Keratinocyte (primary cell): ENCODE measurements around the gene AP2A2.

Source experiments
- EZH2 ChIP-seq: IDR thresholded peaks from one replicate; pipeline ENCODE4 v1.6.1; 2012; ENCODE audit warnings: inconsistent platforms, mild to moderate bottlenecking, low read length, moderate library complexity
- TF ChIP-seq, protein P1 (sequence below), 3 experiments: IDR thresholded peaks in 1 of 3; conservative IDR thresholded peaks in 1 of 3; optimal IDR thresholded peaks in 1 of 3; 2 replicates in 2 of 3; 3 replicates in 1 of 3; pipeline versions ENCODE3 to v1.5.1; 2011; ENCODE audit warnings: low read length in 3 of 3, mild to moderate bottlenecking in 3 of 3, moderate library complexity in 2 of 3, control low read depth in 1 of 3, inconsistent platforms in 1 of 3; ENCODE audit not compliant: insufficient read depth in 2 of 3; ENCODE audit errors: extremely low read depth in 1 of 3

DNA sequence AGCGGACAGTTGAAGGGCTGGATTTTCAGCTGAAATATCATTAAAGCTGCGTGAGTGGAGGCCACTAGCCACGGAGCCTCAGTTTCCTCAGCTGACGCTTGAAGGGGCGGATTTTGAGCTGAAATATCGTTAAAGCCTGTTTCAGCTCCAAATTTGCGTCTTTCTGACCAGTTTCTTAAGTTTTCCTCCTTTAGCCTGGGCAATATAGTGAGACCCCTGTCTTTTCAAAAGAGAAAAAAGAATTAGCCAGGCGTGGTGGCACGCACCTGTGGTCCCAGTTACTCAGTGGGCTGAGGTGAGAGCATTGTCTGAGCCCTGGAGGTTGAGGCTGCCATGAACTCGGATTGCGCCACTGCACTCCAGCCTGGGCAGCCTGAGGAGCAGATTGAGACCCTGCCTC lies 3.7 kb downstream of the AP2A2 start:
- TF ChIP-seq EZH2: no peak
- TF ChIP-seq, protein P1, sequence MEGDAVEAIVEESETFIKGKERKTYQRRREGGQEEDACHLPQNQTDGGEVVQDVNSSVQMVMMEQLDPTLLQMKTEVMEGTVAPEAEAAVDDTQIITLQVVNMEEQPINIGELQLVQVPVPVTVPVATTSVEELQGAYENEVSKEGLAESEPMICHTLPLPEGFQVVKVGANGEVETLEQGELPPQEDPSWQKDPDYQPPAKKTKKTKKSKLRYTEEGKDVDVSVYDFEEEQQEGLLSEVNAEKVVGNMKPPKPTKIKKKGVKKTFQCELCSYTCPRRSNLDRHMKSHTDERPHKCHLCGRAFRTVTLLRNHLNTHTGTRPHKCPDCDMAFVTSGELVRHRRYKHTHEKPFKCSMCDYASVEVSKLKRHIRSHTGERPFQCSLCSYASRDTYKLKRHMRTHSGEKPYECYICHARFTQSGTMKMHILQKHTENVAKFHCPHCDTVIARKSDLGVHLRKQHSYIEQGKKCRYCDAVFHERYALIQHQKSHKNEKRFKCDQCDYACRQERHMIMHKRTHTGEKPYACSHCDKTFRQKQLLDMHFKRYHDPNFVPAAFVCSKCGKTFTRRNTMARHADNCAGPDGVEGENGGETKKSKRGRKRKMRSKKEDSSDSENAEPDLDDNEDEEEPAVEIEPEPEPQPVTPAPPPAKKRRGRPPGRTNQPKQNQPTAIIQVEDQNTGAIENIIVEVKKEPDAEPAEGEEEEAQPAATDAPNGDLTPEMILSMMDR (optimal IDR thresholded peaks at IDR 0.05 in 1 of 3, IDR thresholded peaks at IDR 0.05 in 1 of 3, conservative IDR thresholded peaks at IDR 0.05 in 1 of 3; ENCODE audit: extremely low read depth in 1 of 3, insufficient read depth in 2 of 3, low read length in 3 of 3): no peak
